Limb (tissue), 2 donors: Measurements from ENCODE around the gene SLC35F6.
"Not testable (repeated sequence)": the region's sequence is repeated elsewhere in the genome, so short reads cannot be mapped to it uniquely, and the experiment has no call there.

Source experiments
- DNase-seq, 2 donors: peaks; one replicate each; pipeline ENCODE4 v3.0.0-alpha.2; 2016; ENCODE audit errors: extremely low spot score in 2 of 2

SLC35F6 gene

DNA sequence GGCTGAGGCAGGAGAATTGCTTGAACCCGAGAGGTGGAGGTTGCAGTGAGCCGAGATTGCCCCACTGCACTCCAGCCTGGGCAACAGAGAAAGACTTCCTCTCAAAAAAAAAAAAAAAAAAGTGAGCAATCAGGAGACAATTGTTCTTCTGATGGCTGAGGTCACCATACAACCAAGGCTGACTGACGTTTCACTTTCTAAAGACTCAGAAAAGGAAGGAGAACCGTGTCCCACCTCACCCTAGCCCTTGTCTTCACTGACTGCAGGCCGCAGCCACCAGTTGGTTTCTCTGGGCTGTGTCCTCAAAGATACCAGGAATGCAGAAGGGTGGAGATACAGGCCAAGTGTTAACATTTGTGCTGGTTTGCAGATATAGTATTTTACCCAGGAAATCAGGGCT is 7.7 kb upstream of the SLC35F6 start:
- DNase-seq: no peak

DNA sequence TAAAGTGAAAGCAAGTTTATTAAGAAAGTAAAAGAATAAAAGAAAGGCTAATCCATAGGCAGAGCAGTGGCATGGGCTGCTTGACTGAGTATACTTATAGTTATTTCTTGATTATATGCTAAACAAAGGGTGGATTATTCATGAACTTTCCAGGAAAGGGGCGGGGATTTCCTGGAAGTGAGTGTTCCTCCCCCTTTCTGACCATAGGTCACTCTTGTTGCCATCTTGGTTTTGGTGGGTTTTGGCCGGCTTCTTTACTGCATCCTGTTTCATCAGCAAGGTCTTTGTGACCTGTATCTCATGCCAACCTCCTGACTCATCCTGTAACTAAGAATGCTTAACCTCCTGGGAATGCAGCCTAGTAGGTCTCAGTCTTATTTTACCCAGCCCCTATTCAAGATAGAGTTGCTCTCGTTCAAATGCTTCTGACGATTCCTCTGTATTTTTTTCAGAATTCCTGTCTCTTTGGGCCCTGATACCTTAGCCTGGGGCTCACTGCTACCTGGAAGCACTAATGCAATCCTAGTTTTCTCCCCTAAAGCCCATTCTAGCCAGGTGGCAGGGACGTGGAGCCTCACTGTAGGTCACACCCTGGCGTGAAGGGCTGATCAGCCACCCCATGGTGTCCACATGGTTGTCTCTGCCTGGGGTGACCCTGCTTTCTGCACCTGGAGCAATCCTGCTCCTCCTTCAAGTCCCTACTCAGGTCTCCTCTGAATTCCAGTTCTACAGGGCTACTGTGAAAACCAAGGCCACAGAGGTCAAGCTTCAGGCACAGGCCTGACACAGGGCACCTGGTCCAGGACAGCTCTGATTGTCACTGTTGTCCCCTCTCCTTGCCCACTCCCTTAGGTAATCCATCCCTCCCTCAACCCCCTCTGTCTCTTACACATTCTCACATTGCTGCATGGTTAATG is 6.0 kb upstream of the SLC35F6 start:
- DNase-seq: no peak

DNA sequence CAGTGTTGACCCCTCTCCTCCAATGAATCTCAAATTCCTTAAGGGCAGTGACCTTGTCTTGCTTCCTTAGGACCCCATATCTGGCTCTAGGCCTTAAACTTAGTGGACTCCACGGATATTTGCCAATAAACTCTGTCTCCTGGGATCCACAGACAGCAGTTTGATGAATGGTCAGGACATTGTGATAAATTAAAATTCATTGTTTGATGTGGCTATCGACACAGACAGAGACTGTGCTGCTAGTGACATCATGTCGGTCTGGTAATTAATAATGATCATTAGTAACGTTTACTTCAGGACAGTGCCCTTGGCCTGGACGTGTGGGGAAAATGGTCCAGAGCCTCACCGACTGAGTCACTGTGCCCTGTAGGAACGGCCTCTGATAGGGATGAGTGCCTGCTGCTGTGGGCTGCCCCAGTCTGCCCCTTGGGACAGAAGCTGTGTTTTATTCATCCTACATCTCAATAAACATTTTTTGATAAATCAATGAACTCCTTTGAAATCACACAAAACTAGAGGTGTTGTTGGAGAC is 5.2 kb upstream of the SLC35F6 start:
- no peak for DNase-seq

DNA sequence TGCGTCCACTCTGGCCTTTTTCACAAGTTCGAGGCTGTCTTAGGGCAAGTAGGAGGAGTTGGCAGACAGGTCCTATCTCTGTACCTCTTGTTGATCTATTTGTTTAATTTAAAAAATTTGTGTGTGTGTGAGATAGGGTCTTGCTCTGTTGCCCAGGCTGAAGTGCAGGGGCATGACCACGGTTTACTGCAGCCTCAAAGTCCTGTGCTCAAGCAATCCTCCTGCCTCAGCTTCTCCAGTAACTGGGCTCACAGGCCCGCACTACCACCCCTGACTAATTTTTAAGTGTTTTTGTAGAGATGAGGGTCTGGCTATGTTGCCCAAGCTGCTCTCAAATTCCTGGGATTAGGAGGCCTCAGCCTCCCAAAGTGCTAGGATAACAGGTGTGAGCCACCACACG is 4.2 kb upstream of the SLC35F6 start:
- DNase-seq: no peak

DNA sequence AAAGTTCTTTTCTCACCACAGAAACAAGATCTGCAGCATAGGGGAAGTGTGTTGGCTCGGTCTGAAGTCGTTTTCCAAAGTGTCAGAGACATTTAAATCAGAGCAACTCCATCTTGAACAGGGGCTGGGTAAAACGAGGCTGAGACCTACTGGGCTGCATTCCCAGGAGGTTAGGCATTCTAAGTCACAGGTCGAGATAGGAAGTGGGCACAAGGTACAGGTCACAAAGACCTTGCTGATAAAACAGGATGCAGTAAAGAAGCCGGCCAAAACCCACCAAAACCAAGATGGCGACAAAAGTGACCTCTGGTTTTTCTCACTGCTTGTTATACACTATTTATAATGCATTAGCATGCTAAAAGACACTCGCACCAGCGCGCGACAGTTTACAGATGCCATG is 3.1 kb upstream of the SLC35F6 start:
- DNase-seq: not testable (repeated sequence)

DNA sequence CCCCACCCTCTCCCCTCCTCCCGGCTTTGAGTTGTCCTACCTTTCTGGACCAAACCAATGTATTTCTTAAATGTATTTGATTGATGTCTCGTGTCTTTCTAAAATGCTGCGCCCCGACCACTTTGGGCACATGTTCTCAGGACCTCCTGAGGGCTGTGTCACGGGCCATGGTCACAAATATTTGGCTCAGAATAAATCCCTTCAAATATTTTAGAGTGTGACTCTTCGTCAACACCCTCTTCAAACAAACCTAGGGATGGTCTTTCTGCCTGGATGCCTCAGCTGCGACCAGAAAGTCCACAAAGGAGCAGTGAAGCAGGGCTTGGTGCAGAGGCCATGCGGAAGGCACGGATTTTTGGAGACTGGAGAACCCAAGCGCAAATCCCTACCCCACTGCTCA is 1.1 kb upstream of the SLC35F6 start:
- no peak for DNase-seq

DNA sequence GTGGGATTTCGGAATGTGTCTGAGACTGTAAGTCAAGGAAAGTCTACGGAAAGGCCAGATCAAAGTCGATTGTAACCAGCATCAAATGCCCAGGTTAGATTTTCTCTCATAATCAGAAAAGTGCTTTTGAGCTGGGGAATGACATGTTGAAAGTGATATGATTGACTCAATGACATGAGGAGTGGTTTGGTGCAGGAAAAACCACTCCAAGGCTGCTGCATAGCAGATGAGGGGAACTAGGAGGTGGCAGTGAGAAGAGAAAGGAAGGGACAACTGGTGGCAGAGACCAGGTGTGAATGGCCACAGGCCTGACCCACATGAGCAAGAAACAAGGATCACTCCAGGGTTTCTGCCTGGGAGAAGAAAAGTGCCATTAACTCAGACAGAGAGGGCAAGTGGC is 822 bp downstream of the SLC35F6 start:
- peak in 1 of 2 donors; percentile 16 for DNase-seq

DNA sequence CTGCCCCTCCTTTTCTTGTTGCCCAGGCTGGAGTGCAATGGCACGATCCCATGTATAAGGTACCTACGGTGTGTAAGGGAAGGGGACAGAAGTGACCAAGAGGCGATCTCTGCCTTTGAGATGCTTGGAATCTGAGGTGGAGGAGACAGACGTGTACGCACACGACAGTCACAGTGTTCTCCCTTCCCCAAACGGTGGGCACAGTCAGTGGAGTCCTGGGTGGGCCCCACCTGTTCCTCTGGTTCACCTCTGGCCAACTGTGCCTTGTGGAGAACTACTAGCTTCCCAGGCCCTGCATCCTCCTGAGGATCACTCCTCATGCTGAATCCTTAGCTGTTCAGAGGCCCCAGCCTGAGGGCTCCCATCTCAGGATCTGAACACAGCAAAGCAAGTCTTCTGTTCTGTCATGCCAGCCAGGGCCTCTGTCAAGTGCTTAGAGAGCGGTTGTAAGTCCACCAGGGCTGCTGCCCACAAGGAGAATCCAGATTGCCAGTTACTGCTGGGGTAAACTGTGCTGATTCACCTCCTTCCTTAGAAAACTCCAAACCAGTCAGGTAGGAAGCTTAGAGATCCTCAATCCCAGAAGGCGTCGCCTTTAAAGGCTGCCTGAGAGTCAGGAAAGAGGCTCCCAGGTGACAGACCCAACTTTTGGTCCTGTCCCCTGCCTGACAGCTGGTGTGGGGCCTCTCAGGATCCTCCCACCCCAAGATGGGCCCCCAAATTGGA is 1.6 kb downstream of the SLC35F6 start:
- DNase-seq: peak in 1 of 2 donors; percentile 21

DNA sequence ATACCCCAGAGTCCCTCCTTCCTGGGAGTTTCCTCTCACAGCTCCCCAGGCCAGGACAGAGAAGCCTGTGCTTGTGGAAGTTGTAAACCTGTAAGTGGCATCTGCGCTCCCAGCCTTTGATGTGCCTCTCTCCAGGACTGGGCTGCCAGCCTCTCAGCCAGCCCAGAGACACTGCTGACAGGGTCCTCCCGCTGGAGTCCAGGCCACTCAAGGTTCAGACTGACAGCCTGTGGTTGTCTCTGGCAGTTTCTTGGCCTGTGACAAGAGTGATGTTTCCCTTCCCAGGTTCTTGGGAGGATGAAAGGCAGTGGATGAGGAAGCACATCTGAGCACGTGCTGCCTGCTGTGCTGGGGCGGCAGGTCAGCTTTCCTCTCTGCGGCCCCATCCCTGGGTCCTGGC is 3.0 kb downstream of the SLC35F6 start:
- peak in 1 of 2 donors; percentile 21 for DNase-seq

DNA sequence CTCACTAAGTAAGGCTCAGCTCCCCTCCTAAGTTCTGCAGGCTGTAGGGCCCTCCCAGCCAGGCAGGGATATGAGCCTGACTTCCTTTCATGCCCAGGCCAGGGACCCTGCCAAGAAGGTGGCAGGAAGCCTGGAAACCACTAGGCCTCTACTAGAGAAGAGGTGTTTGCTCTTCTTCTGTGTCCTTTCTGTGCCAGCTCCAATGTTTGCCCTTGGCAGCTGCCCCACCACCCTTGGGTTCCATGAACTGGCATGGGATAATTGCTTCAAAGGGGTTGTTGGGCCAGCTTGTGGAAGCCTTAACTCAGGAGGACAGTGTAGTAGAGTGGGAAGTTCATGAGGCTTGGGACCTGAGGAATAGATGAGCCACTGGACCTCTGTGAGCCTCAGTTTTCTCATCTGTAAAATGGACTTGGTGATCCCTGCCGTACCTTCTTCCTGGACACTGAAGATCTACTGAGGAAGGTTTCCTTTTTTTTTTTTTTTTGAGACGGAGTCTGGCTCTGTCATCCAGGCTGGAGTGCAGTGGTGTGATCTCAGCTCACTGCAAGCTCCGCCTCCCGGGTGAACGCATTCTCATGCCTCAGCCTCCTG is 3.9 kb downstream of the SLC35F6 start:
- peak in 1 of 2 donors; percentile 15 for DNase-seq

DNA sequence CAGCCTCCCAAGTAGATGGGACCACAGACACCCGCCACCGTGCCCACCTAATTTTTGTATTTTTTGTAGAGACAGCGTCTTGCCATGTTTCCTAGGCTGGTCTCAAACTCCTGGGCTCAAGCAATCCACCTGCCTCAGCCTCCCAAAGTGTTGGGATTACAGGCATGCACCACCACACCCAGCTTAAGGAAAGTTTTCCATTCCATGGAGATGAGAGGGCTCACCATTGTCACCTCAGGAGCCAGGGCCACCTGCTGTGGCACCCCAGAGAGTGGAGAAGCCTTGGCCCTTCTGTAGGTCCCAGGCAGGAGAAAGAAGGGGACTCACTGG is 4.6 kb downstream of the SLC35F6 start:
- no peak for DNase-seq

DNA sequence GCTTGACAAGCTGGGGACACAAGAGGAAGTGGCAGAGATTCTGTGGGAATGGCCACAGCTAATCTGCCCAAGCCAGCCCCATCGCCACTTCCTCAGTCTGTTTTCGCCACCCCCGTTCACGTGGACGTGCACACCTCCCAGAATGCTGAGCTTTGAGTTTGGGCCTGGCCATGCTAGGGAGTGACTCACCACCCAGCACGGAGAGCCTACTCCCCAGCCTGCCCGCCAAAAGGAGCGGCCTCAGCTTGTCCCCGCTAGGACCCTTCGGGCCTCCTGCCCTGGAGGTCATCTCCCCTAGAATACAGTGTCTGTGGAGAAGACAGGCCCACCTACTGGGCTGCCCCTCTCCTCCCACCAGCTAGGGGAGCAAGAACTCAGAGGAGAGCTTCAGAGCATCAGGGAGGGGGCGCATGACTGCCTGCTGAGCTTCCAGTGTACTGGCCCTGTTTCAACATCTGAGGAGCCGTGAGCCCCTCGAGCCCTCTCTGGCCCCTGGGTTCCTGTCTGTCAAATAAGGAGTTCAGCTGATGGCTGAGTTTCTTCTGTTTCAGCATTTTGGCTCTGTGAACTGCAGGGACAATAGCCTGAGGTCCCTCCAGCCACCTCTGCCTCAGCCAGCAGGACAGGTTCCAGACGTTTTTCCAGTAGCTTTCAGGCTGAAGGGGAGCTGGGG is 5.1 kb downstream of the SLC35F6 start:
- peak in 1 of 2 donors; percentile 18 for DNase-seq

DNA sequence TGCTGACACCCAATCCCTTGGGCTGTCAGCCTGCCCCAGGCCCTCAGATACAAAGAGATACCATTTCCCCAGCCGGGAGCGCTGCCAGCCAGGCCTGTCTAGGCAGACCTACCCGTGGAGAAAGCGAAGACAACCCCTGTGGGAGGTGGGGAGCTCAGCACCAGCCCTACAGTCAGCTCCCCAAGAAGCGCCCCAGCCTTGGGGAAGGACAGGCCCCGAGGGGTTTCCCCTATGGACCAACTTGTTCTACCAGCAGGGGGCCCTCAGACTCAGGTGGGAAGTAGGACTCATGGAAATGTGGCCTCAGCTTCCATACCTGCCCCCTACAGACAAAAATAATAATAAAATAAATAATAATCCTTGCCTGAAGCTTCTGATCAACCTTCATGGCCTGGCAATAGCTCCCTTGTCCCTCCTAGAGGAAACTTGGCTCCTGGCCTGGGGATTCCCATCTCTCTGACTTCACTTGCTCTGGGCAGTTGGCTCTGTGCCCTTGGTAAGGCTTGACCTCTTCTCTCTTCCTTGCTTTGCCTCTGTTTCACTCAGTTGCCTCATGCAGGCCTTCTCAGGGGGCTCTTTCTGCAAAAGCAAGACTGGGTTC is 7.0 kb downstream of the SLC35F6 start:
- DNase-seq: no peak

DNA sequence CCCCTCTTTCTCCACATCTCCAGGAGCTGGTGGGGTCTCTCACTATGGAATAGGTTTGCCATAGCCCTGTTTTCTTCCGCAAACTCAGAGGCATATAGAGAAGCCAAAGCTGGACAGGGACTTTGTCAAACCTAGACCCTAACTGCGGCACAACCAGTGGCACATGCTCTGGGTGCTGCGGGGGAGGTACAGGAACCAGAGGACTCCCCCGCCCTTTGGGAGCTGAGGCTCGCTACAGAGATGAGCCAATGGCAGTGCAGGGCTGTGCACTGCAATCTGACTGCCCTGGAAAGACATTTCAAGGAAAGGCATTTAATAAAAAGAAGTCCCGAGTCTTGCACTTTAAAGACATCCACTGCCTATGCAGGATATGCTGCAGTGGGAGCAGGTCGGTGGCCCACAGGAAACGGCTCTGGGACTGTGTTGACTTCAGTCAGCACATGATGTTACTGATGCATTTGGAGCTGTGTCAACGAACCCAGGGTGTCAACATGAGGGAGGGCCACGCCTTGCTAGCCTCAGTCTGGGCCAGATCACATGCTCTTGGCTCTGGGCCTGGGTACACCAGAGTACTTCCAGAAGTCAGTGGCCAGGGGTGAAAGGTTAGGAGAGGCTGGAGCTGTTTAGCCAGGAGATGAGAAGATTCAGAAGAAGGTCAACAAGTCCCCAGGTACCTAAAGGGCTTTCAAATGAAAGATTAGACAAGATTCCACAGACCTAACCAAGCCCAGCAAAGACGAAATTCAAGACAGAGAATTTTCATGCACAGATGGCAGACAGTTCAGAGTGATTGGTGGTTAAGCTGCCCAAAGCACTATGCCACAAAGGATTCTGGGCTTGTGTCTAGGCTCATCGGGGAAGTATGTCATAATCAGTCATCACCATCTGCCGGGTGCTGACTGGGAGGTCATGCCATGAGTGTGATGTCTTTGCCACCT is 8.2 kb downstream of the SLC35F6 start:
- DNase-seq: peak in 1 of 2 donors; percentile 12

DNA sequence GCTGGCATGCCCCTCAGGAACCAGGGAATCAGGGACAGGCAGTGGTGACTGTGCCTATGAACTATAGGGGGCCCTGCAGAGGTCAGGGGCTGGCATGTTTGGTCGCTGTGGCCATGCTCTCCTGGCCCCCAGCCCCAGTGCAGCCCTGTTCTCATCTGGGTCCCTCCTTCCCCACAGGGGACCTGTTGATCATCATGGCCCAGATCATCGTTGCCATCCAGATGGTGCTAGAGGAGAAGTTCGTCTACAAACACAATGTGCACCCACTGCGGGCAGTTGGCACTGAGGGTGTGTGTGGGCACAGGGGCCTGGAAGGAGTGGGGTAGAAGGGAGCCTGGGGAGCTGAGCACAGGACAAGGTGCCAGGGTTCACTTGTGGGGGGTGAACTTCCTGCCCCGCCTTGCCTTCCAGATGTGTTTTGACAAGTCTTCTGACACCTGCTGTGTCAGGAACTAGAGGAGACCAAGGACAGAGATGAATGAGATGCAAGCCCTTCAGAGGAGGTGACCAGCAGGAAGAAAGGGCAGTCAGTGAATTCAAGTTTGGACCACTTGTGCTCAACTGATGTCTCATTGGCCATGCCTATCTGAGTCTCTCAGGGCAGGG is 12.2 kb downstream of the SLC35F6 start:
- no peak for DNase-seq

DNA sequence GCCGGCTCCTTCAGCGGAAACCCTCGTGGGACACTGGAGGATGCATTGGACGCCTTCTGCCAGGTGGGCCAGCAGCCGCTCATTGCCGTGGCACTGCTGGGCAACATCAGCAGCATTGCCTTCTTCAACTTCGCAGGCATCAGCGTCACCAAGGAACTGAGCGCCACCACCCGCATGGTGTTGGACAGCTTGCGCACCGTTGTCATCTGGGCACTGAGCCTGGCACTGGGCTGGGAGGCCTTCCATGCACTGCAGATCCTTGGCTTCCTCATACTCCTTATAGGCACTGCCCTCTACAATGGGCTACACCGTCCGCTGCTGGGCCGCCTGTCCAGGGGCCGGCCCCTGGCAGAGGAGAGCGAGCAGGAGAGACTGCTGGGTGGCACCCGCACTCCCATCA is 14.0 kb downstream of the SLC35F6 start:
- DNase-seq: no peak

DNA sequence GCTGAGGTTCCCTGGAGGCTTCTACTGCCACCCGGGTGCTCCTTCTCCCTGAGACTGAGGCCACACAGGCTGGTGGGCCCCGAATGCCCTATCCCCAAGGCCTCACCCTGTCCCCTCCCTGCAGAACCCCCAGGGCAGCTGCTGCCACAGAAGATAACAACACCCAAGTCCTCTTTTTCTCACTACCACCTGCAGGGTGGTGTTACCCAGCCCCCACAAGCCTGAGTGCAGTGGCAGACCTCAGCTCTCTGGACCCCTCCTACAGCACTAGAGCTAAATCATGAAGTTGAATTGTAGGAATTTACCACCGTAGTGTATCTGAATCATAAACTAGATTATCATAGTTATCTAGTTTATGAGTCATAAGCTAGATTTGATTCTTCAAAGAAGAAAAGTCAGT is 14.4 kb downstream of the SLC35F6 start:
- DNase-seq: no peak

DNA sequence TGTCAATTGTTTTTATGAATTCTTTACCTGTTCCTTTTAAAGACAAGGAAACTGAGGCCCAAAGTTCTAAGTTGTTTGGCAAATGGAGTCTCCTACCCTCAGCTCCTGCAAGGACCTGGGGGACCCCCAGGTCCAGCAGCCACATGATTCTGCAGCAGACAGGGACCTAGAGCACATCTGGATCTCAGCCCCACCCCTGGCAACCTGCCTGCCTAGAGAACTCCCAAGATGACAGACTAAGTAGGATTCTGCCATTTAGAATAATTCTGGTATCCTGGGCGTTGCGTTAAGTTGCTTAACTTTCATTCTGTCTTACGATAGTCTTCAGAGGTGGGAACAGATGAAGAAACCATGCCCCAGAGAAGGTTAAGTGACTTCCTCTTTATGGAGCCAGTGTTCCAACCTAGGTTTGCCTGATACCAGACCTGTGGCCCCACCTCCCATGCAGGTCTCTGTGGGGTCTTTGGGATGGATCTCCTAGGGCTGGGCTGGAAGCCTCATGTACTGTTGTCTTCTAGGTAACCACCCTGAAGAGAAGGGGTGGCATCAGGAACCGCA is 16.2 kb downstream of the SLC35F6 start:
- no peak for DNase-seq
